Caki2 (cell line): ENCODE results near the gene PTAFR. TPM values are rescaled to one million over a fixed set of nuclear protein-coding genes. Genes with fewer than 3 reads are reported as not detected.

Experiments used
- DNase-seq: peaks from one replicate; pipeline ENCODE4 v3.0.0-alpha.2; 2015; ENCODE audit warnings: low read depth
- in situ Hi-C: cut with HindIII; loops from 2 replicates; pipeline ENCODE4 v1.10.0; 2016; ENCODE audit warnings: low sequenced_read_pairs, low pct_unique_long_range_greater_than_20kb, mixed read lengths
- total RNA-seq: library from RNA; depleted of rRNA; stranded (reverse); fragments of >200 nt; shearing (Covaris generic); gene quantifications from 2 replicates; pipeline ENCODE4 v1.2.3, GENCODE V29; 2014; ENCODE audit warnings: low replicate concordance; rRNA removed

The PTAFR gene
- total RNA-seq, 1 experiment from 2014 or later = 0.07 TPM

DNA sequence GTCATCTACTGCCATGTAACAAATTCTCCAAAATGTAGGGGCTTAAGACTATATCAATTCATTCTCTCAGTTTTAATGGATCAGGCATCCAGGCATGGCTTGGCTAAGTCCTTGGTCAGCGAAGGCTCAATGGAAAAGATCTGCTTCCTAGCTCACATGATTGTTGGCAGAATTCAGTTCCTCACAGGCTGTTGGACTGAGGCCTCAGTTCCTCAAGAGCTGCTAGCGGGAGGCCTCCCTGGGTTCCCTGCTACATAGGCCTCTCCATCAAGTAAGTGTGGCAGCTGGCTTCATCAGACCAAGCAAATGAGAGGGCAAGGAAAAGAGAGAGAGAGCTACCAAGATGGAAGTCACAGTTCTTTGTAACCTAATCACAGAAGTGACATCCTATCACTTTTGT, 68.5 kb downstream of the PTAFR start:
- in situ Hi-C loops = no loop called here
- DNase-seq = no peak

DNA sequence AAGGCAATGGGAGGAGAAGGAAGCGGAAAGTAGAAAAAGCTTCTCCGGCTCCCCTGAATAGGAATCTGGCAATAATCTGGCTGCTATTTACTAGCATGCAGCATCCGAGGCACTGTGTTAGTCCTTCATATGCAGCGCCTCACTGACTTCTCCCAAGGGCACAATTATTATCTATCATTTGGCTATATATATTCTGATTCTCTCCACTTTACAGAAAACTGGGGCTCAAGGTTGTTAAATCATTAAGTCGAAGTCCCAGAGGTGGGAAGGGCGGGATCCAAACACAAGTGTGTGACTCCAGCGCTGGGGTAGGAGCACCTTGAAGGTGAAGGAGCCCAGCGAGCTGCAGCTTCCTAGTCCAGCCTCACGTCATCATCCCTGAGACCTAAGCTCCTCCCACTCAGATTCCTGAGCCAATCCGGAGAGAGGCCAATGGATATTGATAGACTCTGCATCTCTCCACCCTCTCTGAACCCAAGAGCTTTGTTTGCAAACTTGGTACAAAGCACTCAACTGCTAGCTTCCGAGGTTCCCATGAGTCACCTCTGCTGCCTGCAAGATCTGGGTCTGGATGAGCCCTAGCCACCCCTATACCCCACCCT, 71.5 kb downstream of the PTAFR start:
- peak; percentile 75 for DNase-seq
- in situ Hi-C loops = no loop called here

DNA sequence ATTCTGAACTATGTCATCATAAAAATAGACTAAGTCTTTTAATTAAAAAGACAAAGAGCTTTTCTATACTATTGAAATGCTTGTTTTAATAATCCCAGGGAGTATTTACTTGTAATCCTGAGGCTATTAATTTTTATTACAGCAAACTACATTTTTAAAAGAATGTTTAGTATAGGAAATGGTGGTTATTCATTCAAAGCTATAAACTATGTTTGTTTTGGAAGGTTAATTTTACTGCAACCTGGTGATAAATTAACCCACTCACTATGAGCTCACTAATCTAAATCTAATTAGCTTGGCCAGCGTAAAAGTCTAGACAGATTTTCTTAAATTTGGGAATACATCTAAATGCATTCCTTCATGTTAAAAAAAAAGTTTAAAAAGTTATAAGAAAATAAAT, 74.3 kb downstream of the PTAFR start:
- in situ Hi-C loops = no loop called here
- no peak for DNase-seq

DNA sequence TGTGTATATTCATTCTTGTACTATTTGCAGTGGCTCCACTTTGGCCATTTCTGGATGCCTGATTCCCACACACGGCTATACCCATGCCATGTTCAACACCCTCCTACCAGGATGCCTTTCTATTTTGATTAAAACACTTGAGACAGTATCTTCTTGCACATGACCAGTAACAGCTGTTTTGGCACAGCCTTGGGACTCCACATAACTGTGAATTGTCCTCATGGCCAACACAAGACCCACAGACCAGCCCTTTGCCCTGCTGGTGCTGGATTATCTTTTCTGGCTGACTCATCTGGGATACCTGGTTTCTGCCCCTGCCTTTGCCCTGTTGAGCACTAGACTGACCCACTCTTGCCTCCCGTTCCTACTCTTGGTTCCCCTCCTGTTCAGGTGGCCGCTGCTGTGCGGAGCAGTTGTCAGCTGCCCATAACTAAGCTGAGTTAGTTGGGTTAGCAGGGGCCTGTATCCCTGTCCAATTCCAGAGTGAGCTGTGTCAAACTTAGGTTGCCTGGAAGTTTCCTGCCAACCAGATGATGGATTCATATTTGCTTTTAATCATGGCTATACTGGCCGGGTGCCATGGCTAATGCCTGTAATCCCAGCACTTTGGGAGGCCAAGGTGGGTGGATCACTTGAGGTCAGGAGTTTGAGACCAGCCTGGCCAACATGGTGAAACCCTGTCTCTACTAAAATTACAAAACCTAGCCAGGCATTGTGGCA, 77.3 kb downstream of the PTAFR start:
- in situ Hi-C loops = no loop called here
- DNase-seq = no peak

Other genes starting within 250 kb of the PTAFR start
- 0.38 TPM in 1 of 2 replicates, not detected in the other for gene SMPDL3B, start 241.7 kb downstream of the PTAFR start, total RNA-seq
- 13.8 and 15.1 TPM in 2 replicates for gene XKR8, start 216.7 kb downstream of the PTAFR start, total RNA-seq
- 8.6 and 15.1 TPM in 2 replicates for gene EYA3, start 88.1 kb downstream of the PTAFR start, total RNA-seq
- gene DNAJC8, start 56.3 kb upstream of the PTAFR start, total RNA-seq = 81.2 and 111 TPM in 2 replicates
- gene ATP5IF1, start 59.4 kb upstream of the PTAFR start, total RNA-seq = 100.0 and 118 TPM in 2 replicates
- 21.7 TPM in 2 replicates for gene SESN2, start 82.8 kb upstream of the PTAFR start, total RNA-seq
- gene MED18, start 152.3 kb upstream of the PTAFR start, total RNA-seq = 26.3 and 41.5 TPM in 2 replicates
- gene PHACTR4, start 193.1 kb upstream of the PTAFR start, total RNA-seq = 4.2 and 6.1 TPM in 2 replicates